ENCODE results near the gene EN1. TPM values are rescaled to one million over a fixed set of nuclear protein-coding genes. Genes with fewer than 3 reads are reported as not detected.

The EN1 gene
- not detected for polyA plus RNA-seq (2012; ENCODE audit: low read depth, missing spikeins)

DNA sequence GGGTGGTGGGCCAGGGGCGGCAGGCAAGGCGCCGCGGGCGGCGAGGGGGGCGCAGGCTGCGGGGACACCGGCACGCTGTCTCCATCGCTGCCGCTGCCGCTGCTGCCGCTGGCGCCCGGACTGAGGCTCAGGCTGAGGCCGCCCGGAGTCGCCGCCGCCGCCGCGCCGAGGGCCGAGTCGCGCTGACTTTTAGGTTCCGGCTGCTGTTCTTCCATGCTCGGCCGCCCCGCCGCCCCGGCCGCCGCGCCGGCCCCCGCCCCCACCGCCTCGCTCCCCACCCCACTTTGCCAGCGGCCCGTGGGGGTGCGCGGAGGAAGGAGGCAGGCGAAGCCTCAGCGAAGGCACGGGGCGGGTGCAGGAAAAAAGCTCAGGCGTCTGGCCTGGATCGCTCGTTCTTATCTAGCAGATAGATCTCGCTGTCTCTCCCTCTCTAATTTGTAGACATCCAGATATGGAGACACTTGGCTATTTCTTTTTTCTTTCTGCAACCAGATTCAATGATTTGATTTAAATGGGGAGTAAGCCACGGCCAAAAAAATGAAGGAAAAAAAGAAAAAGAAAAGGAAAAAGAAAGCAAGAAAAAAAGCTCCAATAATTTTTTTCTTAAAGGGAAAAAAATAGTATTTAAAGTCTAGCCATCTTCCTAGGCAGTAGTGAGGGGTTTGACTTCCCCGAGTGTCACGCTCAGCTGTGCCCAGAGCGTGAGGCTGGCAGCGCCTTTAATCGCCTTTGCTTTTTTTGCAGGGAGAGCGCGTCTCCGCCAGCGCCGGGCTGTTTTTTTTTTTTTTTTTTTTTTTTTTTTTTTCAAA, at the start of gene EN1:
EN1 (minus strand) TSS at position 696 of the 809 bp plus-strand sequence; CDS start at position 215, 481 bp downstream.
- no peak for DNase-seq (ENCODE audit: insufficient read length, low spot score)
- no peak for FAIRE-seq
- TF ChIP-seq TAF1 (IDR thresholded peaks at IDR 0.05; ENCODE audit: low read depth, low read length) (no peak), SPI1 (IDR thresholded peaks at IDR 0.05; ENCODE audit: low read depth, low read length) (no peak), PAX5 (IDR thresholded peaks at IDR 0.05; ENCODE audit: insufficient read depth, low read length, severe bottlenecking) (no peak), POLR2AphosphoS5 (IDR thresholded peaks at IDR 0.05; ENCODE audit: low read depth, low read length) (no peak), POLR2A (IDR thresholded peaks at IDR 0.05; ENCODE audit: low read depth, low read length) (no peak)

DNA sequence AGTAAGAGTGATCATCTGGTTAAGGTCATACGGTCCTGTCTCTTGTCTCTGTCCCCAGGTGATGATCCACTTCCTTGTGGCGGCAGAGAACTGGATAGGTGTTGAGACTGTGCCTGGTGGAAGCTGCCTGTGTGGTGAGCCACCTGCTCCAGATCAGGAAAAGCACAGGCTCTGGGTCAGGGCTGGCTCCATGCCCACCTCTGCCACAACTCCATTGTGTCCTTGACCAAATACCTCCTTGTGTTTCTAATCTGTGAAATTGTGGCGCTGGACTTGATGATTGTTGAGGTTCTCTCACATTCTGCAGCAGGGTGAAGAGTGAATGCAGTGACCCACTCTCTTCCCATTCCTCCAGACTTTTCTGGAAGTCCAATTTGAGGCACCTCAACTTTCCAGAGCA, 45.7 kb upstream of the EN1 start:
- no peak for DNase-seq (ENCODE audit: insufficient read length, low spot score)
- no peak for FAIRE-seq

DNA sequence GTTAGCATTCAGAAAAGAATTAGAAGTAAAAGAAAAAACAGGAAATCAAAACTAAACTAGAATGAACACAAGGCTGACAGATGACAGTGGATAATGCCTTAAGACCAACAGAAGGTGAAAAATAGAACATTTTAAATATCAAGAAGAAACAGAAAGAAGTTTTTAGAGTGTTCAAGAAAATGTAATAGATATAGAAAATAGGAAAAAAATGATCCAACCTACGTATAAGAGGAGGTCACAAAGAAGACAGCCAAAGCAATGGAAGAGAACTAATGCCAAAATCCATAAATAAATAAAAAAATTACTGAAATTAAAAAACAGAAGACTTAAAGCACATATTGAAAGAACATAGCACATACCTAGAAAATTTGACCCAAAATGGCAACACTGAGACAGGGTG, 42.5 kb upstream of the EN1 start:
- no peak for DNase-seq (ENCODE audit: insufficient read length, low spot score)
- no peak for TF ChIP-seq SPI1 (IDR thresholded peaks at IDR 0.05; ENCODE audit: low read depth, low read length)
- no peak for TF ChIP-seq PAX5 (IDR thresholded peaks at IDR 0.05; ENCODE audit: insufficient read depth, low read length, severe bottlenecking)
- no peak for TF ChIP-seq POU2F2 (IDR thresholded peaks at IDR 0.05; ENCODE audit: low read depth, low read length)
- no peak for TF ChIP-seq TAF1 (IDR thresholded peaks at IDR 0.05; ENCODE audit: low read depth, low read length)
- no peak for TF ChIP-seq POLR2A (IDR thresholded peaks at IDR 0.05; ENCODE audit: low read depth, low read length)
- TF ChIP-seq POLR2AphosphoS5 (IDR thresholded peaks at IDR 0.05; ENCODE audit: low read depth, low read length), result no peak
- FAIRE-seq, result no peak

More for the DNA sequence above, 45.7 kb upstream of the EN1 start:
- no peak for TF ChIP-seq SPI1 (IDR thresholded peaks at IDR 0.05; ENCODE audit: low read depth, low read length)
- no peak for TF ChIP-seq PAX5 (IDR thresholded peaks at IDR 0.05; ENCODE audit: insufficient read depth, low read length, severe bottlenecking)
- TF ChIP-seq POLR2AphosphoS5 (IDR thresholded peaks at IDR 0.05; ENCODE audit: low read depth, low read length), result no peak
- TF ChIP-seq POU2F2 (IDR thresholded peaks at IDR 0.05; ENCODE audit: low read depth, low read length), result no peak
- TF ChIP-seq TAF1 (IDR thresholded peaks at IDR 0.05; ENCODE audit: low read depth, low read length), result no peak
- no peak for TF ChIP-seq POLR2A (IDR thresholded peaks at IDR 0.05; ENCODE audit: low read depth, low read length)

DNA sequence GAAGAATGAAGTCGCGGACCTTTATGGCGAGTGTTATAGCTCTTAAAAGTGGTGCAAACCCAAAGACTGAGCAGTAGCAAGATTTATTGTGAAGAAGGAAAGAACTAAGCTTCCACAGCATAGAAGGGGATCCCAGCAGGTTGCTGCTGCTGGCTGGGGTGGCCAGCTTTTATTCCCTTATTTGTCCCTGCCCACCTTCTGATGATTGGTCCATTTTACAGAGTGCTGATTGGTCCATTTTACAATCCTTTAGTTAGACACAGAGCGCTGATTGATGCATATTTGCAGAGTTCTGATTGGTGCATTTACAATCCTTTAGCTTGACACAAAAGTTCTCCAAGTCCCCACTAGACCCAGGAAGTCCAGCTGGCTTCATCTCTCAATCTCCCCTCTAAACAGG, 36.3 kb upstream of the EN1 start:
- DNase-seq (ENCODE audit: insufficient read length, low spot score), result no peak
- TF ChIP-seq POLR2AphosphoS5 (IDR thresholded peaks at IDR 0.05; ENCODE audit: low read depth, low read length), result no peak
- no peak for FAIRE-seq

DNA sequence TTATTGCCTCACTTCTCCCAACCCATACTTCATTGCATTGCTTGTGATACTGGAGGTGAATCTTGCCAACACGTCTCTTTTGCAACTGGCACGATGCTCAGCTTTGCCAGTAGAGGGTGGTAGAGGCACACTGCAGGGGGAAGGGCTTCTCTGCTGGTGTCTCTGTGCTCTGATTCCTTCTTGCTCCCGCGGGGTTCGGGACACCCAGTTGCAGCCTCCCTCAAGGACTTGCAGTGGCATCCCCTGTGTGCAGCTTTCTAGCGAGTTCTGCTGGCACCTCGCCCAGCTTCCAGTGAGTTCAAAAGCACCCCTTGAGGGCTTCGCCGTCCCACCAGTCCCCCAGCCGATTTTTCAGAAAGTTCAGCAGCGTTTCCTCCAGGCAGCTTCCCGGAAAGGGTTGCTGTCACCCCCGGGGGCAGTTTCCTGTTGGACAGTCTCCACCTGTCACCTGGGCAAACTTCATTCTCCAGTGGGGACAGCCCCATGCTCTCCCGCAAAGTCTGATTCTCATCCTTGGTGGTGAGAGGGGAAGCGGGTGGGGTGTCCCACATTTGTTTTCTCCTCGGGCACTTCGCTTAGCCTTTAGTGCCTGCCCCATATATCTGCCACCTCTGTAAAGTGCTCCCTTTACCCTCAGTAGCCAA, 35.4 kb upstream of the EN1 start:
- TF ChIP-seq POU2F2 (IDR thresholded peaks at IDR 0.05; ENCODE audit: low read depth, low read length), result no peak
- TF ChIP-seq POLR2AphosphoS5 (IDR thresholded peaks at IDR 0.05; ENCODE audit: low read depth, low read length), result no peak
- peak; percentile 86 for FAIRE-seq

DNA sequence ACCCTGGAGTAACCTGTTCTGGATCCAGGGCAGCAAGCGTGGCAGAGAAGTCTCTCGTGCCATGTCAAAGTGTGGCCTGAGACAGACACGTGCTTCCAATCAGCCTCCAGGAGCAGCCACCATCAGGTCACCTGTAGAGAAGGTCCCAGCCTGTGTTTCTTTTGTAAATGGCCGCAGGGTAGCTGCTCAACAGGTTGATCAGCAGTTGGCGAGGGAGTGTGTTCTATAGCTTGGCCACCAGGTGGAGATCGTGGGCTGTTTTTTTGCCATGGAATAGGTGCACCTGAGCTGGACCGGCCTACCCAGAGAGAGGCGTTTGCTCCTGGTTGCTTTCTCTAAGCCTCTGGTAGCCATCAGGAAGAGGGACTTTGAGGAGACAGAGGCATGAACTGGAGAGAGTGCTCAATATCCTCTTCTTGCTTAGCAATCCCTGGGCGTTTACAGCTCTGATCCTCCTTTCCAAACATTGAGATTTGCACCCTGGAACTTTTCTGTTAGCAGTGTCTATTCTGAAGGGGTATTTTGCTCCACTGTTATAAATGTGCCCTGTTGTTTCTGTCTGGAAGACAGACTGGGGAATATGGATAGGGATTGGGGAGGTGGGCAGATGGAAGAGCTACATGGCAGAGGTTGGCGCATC, 34.2 kb upstream of the EN1 start:
- no peak for TF ChIP-seq SPI1 (IDR thresholded peaks at IDR 0.05; ENCODE audit: low read depth, low read length)
- no peak for TF ChIP-seq POLR2AphosphoS5 (IDR thresholded peaks at IDR 0.05; ENCODE audit: low read depth, low read length)
- no peak for TF ChIP-seq TAF1 (IDR thresholded peaks at IDR 0.05; ENCODE audit: low read depth, low read length)
- TF ChIP-seq POLR2A (IDR thresholded peaks at IDR 0.05; ENCODE audit: low read depth, low read length), result no peak
- TF ChIP-seq POU2F2 (IDR thresholded peaks at IDR 0.05; ENCODE audit: low read depth, low read length), result no peak
- TF ChIP-seq PAX5 (IDR thresholded peaks at IDR 0.05; ENCODE audit: insufficient read depth, low read length, severe bottlenecking), result no peak
- peak; percentile 73 for FAIRE-seq
- DNase-seq (ENCODE audit: insufficient read length, low spot score), result no peak

More for the DNA sequence above, 35.4 kb upstream of the EN1 start:
- peak; percentile 43 for DNase-seq (ENCODE audit: insufficient read length, low spot score)

- TF ChIP-seq SPI1 (IDR thresholded peaks at IDR 0.05; ENCODE audit: low read depth, low read length), result no peak
- no peak for TF ChIP-seq POU2F2 (IDR thresholded peaks at IDR 0.05; ENCODE audit: low read depth, low read length)
- no peak for TF ChIP-seq PAX5 (IDR thresholded peaks at IDR 0.05; ENCODE audit: insufficient read depth, low read length, severe bottlenecking)
- no peak for TF ChIP-seq POLR2AphosphoS5 (IDR thresholded peaks at IDR 0.05; ENCODE audit: low read depth, low read length)
- DNase-seq (ENCODE audit: insufficient read length, low spot score), result no peak
- FAIRE-seq, result no peak
Measured at GRCh38 chr2:118880501-118880900, 33.1 kb upstream of the EN1 start.

GRCh38 chr2:118878531-118879149, 31.2 kb upstream of the EN1 start:
- TF ChIP-seq POU2F2 (IDR thresholded peaks at IDR 0.05; ENCODE audit: low read depth, low read length) (no peak), PAX5 (IDR thresholded peaks at IDR 0.05; ENCODE audit: insufficient read depth, low read length, severe bottlenecking) (no peak), POLR2A (IDR thresholded peaks at IDR 0.05; ENCODE audit: low read depth, low read length) (no peak), TAF1 (IDR thresholded peaks at IDR 0.05; ENCODE audit: low read depth, low read length) (no peak), SPI1 (IDR thresholded peaks at IDR 0.05; ENCODE audit: low read depth, low read length) (no peak), POLR2AphosphoS5 (IDR thresholded peaks at IDR 0.05; ENCODE audit: low read depth, low read length) (no peak)
- no peak for FAIRE-seq
- DNase-seq (ENCODE audit: insufficient read length, low spot score), result no peak

DNA sequence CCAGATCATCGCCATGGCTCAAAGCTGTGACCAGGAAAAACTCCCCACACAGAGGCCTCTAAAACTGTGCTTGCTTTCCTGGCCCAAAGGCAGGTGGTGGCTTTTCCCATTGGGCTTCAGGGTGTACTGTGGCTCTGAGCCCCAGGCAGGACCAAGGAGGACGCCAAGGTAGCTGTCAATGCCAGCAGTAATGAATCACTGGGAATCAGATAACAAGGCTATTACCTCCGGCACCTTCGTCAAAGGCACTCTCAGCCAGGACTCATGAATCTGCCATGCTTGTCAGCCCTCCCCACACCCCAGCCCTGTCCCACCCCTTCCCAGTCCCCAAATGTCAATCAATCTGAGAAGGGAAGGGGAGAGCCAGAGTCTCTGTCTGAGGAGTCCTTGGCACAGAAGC, 27.9 kb upstream of the EN1 start:
- DNase-seq (ENCODE audit: insufficient read length, low spot score) (no peak), FAIRE-seq (no peak)

More for the DNA sequence above, 27.9 kb upstream of the EN1 start:
- TF ChIP-seq TAF1 (IDR thresholded peaks at IDR 0.05; ENCODE audit: low read depth, low read length) (no peak), POU2F2 (IDR thresholded peaks at IDR 0.05; ENCODE audit: low read depth, low read length) (no peak), POLR2AphosphoS5 (IDR thresholded peaks at IDR 0.05; ENCODE audit: low read depth, low read length) (no peak), POLR2A (IDR thresholded peaks at IDR 0.05; ENCODE audit: low read depth, low read length) (no peak), SPI1 (IDR thresholded peaks at IDR 0.05; ENCODE audit: low read depth, low read length) (no peak), PAX5 (IDR thresholded peaks at IDR 0.05; ENCODE audit: insufficient read depth, low read length, severe bottlenecking) (no peak)
